Panc1 (cell line): ENCODE data around the gene KRT84. TPM values are rescaled to one million over a fixed set of nuclear protein-coding genes. Genes with fewer than 3 reads are reported as not detected.
A peak's percentile ranks its signal among the peaks of the same experiment; 100 is the strongest.

Experiments
- ATAC-seq: fragments of 200-7000 bp; cut with Tn5 transposase; 2 replicates; pipeline ENCODE4 v1.9.1; 2020; ENCODE audit warnings: mild to moderate bottlenecking, moderate library complexity
- BruUV-seq: library from RNA; stranded (reverse); fragments of 400-500 nt; replicated peaks from 2 replicates; lab custom pipeline; 2021; lab: Mats Ljungman, UMichigan
- CTCF ChIA-PET: fragments of 300-600 bp; sonication (Branson Sonifier 250); formaldehyde crosslinking; loops from one replicate; lab custom pipeline; 2022; ENCODE audit warnings: antibody characterized with exemption; lab: Charles Lee
- POLR2A ChIA-PET: fragments of 300-600 bp; sonication (Branson Sonifier 250); formaldehyde crosslinking; loops from one replicate; lab custom pipeline; 2022; ENCODE audit warnings: antibody characterized with exemption; lab: Charles Lee
- DNase-seq: peaks from one replicate; pipeline ENCODE4 v3.0.0-alpha.2; 2010; ENCODE audit warnings: low read depth, low spot score
- H3K27ac ChIP-seq: 2 replicates; pipeline ENCODE4 v1.5.1; 2011; ENCODE audit warnings: mild to moderate bottlenecking, low read length, inconsistent platforms
- H3K27me3 ChIP-seq: fragments of 200-500 bp; sonication (Bioruptor generic); 2 replicates; pipeline ENCODE4 v1.6.0; 2014; ENCODE audit warnings: low read length, inconsistent platforms; ENCODE audit not compliant: control insufficient read depth, insufficient read depth
- H3K36me3 ChIP-seq: fragments of 200-500 bp; sonication (Bioruptor generic); 2 replicates; pipeline ENCODE4 v1.5.1; 2014; ENCODE audit warnings: inconsistent platforms, mild to moderate bottlenecking, low read length, moderate library complexity; ENCODE audit not compliant: control insufficient read depth, insufficient read depth
- H3K4me1 ChIP-seq: 2 replicates; pipeline ENCODE4 v1.5.1; 2011; ENCODE audit warnings: inconsistent platforms, mild to moderate bottlenecking, low read length, moderate library complexity; ENCODE audit not compliant: control insufficient read depth, insufficient read depth
- H3K4me3 ChIP-seq, 2 experiments: 2 replicates each; pipeline ENCODE4 v1.5.1; 2011 to 2012; ENCODE audit warnings: low read depth in 2 of 2, low read length in 2 of 2, mild to moderate bottlenecking in 2 of 2, inconsistent platforms in 1 of 2, moderate library complexity in 1 of 2
- H3K9me3 ChIP-seq: fragments of 200-500 bp; sonication (Bioruptor generic); 2 replicates; pipeline ENCODE4 v1.5.1; 2014; ENCODE audit warnings: low read depth, mild to moderate bottlenecking, inconsistent platforms, low read length, moderate library complexity; ENCODE audit not compliant: control insufficient read depth, insufficient read depth
- CTCF ChIP-seq: fragments of 450-650 bp; IDR thresholded peaks from 2 replicates; pipeline ENCODE4 v1.5.1; 2017; ENCODE audit warnings: mild to moderate bottlenecking
- POLR2AphosphoS5 ChIP-seq: IDR thresholded peaks from 2 replicates; pipeline ENCODE4 v1.6.1; 2012; ENCODE audit warnings: mild to moderate bottlenecking, low read depth, low read length, moderate library complexity
- REST ChIP-seq, 2 experiments: IDR thresholded peaks; 2 replicates each; pipeline ENCODE4 v1.6.1; 2011 to 2012; ENCODE audit warnings: low read depth in 2 of 2, control low read depth in 1 of 2, low read length in 1 of 2, mild to moderate bottlenecking in 1 of 2, moderate library complexity in 1 of 2; ENCODE audit not compliant: insufficient read depth in 1 of 2
- SIN3A ChIP-seq: IDR thresholded peaks from 2 replicates; pipeline ENCODE4 v1.6.1; 2012; ENCODE audit warnings: low read depth, mild to moderate bottlenecking, low read length, moderate library complexity, borderline replicate concordance; ENCODE audit not compliant: insufficient read depth
- TCF7L2 ChIP-seq: IDR thresholded peaks from 2 replicates; pipeline ENCODE4 v1.6.1; 2011; ENCODE audit warnings: mild to moderate bottlenecking, low read depth, low read length, inconsistent platforms
- in situ Hi-C: cut with HindIII; loops from 2 replicates; pipeline ENCODE4 v1.10.0; 2016; ENCODE audit warnings: low sequenced_read_pairs, low pct_unique_long_range_greater_than_20kb
- intact Hi-C: fragments of 100-400 bp; cut with micrococcal nuclease; formaldehyde crosslinking; loops from one replicate; pipeline ENCODE4 v1.10.0; 2022; ENCODE audit not compliant: unreplicated experiment
- total RNA-seq: library from RNA; stranded (reverse); gene quantifications from one replicate; pipeline ENCODE4 v1.2.1, GENCODE V29; 2021; ENCODE audit not compliant: unreplicated experiment

Gene KRT84
- total RNA-seq, 1 experiment from 2014 or later: not detected

GRCh38 chr12:52414936-52415335 is 29.5 kb upstream of the KRT84 start:
- intact Hi-C loops: no loop called here
- BruUV-seq: no TSS peak
- no peak for ATAC-seq

GRCh38 chr12:52413782-52414345 is 28.4 kb upstream of the KRT84 start:
- BruUV-seq: no TSS peak
- Histone ChIP-seq H3K27ac (no peak overlapping the region), H3K9me3 (no peaks in the 10 kb centered on the region), H3K27me3 (no peaks in the 10 kb centered on the region), H3K4me1 (no peaks in the 10 kb centered on the region), H3K36me3 (no peaks in the 10 kb centered on the region), H3K4me3 (no peak overlapping the region)
- intact Hi-C loops: no loop called here
- CTCF ChIA-PET: interaction anchor here (0.7 kb wide), 1 partner anchor 240 kb away, joined by 5 read pairs; no protein-coding TSS in a partner anchor
- POLR2A ChIA-PET: interaction anchor here (0.6 kb wide), 1 partner anchor 50 kb away, joined by 3 read pairs; no protein-coding TSS in a partner anchor
- in situ Hi-C loops: no loop called here
- DNase-seq: no peak
- 0 out of 2 replicates have a peak, but pooled peaks have one; percentile 23 for ATAC-seq
- TF ChIP-seq REST (IDR thresholded peaks at IDR 0.05; ENCODE audit: insufficient read depth in 1 of 2, low read depth in 2 of 2, low read length in 1 of 2) (no peak), TCF7L2 (no peak), POLR2AphosphoS5 (no peak), SIN3A (no peak), CTCF (no peak)

More at GRCh38 chr12:52414936-52415335, 29.5 kb upstream of the KRT84 start:
- no peaks in the 10 kb centered on the region for H3K27me3 ChIP-seq
- ChIA-PET CTCF (interaction anchor here (0.7 kb wide), 1 partner anchor 239 kb away, joined by 5 read pairs; no protein-coding TSS in a partner anchor), POLR2A (no interaction called here)
- H3K27ac ChIP-seq: no peak overlapping the region
- no peaks in the 10 kb centered on the region for H3K36me3 ChIP-seq
- no peaks in the 10 kb centered on the region for H3K9me3 ChIP-seq
- in situ Hi-C loops: no loop called here
- H3K4me3 ChIP-seq: no peak overlapping the region
- no peaks in the 10 kb centered on the region for H3K4me1 ChIP-seq
- TF ChIP-seq TCF7L2: no peak
- no peak for TF ChIP-seq POLR2AphosphoS5
- TF ChIP-seq SIN3A: no peak
- TF ChIP-seq CTCF: no peak
- TF ChIP-seq REST (IDR thresholded peaks at IDR 0.05; ENCODE audit: insufficient read depth in 1 of 2, low read depth in 2 of 2, low read length in 1 of 2): no peak
- no peak for DNase-seq
